Subcutaneous abdominal adipose tissue (tissue), 5 donors: ENCODE measurements around the gene TSC22D3.
A peak's percentile ranks its signal among the peaks of the same experiment; 100 is the strongest.

ENCODE experiments used
- H3K27ac ChIP-seq: one replicate; pipeline ENCODE4 v1.7.0; 2013; ENCODE audit warnings: low read depth, mild to moderate bottlenecking, inconsistent platforms, low read length, moderate library complexity
- H3K27me3 ChIP-seq, 5 donors: one replicate each; pipeline ENCODE4 v1.7.0; 2013; ENCODE audit warnings: low read length in 5 of 5, inconsistent platforms in 1 of 5; ENCODE audit not compliant: control insufficient read depth in 5 of 5, insufficient read depth in 4 of 5
- H3K36me3 ChIP-seq, 5 donors: one replicate each; pipeline ENCODE4 v1.7.0; 2013; ENCODE audit warnings: low read length in 5 of 5; ENCODE audit not compliant: control insufficient read depth in 5 of 5, insufficient read depth in 5 of 5
- H3K4me1 ChIP-seq, 5 donors: one replicate each; pipeline ENCODE4 v1.7.0; 2013; ENCODE audit warnings: low read length in 5 of 5, mild to moderate bottlenecking in 3 of 5, moderate library complexity in 1 of 5; ENCODE audit not compliant: control insufficient read depth in 5 of 5, insufficient read depth in 5 of 5
- H3K4me3 ChIP-seq, 5 donors: one replicate each; pipeline ENCODE4 v1.7.0; 2013; ENCODE audit warnings: low read length in 5 of 5, low read depth in 1 of 5
- H3K9ac ChIP-seq, 5 donors: one replicate each; pipeline ENCODE4 v1.7.0; 2013; ENCODE audit warnings: low read length in 5 of 5, mild to moderate bottlenecking in 4 of 5, moderate library complexity in 3 of 5
- H3K9me3 ChIP-seq, 5 donors: one replicate each; pipeline ENCODE4 v1.7.0; 2013; ENCODE audit warnings: low read length in 5 of 5; ENCODE audit not compliant: control insufficient read depth in 5 of 5
- donor health status: healthy.
- donor health status: healthy.
- donor health status: healthy.
- donor health status: healthy.
- donor health status: healthy.

The TSC22D3 gene

GRCh38 chrX:107763647-107764046, 11.9 kb downstream of the TSC22D3 start:
- Histone ChIP-seq H3K9me3 (no peaks in the 10 kb centered on the region), H3K4me1 (peaks cover 0 to 13% (median 4%) of the 10 kb centered on the region in 5 donors), H3K4me3 (no peak overlapping the region), H3K27me3 (peaks cover 0 to 19% (median 7%) of the 10 kb centered on the region in 5 donors), H3K27ac (no peak overlapping the region), H3K9ac (no peak overlapping the region), H3K36me3 (peaks cover 0 to 2% (median 0%) of the 10 kb centered on the region in 5 donors)

DNA sequence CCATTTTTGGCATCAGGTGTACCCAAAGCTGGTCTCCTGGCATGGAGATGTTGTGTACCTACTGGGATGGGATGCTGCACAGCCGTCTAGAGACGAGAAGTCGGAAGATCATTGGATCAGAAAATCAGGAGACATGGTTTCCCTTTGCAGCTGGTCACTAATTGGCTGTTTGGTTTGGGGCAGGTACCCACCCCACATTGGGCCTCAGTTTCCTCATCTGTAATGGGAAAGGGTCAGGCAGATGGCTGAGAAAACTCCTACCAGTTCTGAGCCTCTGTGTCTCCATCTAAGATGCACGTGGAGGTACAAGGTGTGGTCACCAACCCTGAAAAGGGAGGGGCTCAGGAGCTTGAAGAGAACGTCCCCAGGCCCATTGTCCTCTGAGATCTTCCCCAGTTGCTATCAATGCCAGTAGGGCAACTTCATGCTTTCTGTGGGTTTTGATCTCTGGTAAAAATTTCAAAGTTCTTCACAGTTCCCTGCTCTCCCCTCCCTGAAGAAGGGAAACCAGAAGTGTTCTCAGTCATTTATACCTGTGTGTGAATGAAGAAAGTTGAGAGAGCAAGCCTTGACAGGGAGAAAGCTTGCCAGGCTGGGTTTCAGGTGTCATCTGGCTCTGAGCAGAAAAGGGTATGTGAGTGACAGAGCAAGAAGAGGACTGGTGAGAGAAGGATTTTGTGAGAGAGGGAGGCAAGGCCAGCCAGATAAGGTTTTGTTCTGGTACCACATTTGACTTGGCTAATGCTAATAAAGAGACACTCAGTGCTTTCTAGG, 15.1 kb downstream of the TSC22D3 start:
- H3K27me3 ChIP-seq: peaks cover 0 to 18% (median 9%) of the 10 kb centered on the region in 5 donors
- peaks cover 0 to 12% (median 6%) of the 10 kb centered on the region in 5 donors for H3K4me1 ChIP-seq
- H3K9me3 ChIP-seq: no peaks in the 10 kb centered on the region
- no peak overlapping the region for H3K4me3 ChIP-seq
- H3K9ac ChIP-seq: peak overlapping the region in 1 of 5 donors; percentile 8
- H3K36me3 ChIP-seq: peaks cover 0 to 2% (median 0%) of the 10 kb centered on the region in 5 donors
- H3K27ac ChIP-seq: no peak overlapping the region

GRCh38 chrX:107758231-107758766, 17.3 kb downstream of the TSC22D3 start:
- Histone ChIP-seq H3K27ac (no peak overlapping the region), H3K9ac (no peak overlapping the region), H3K27me3 (peaks cover 0 to 10% (median 7%) of the 10 kb centered on the region in 5 donors), H3K4me3 (no peak overlapping the region), H3K36me3 (no peaks in the 10 kb centered on the region), H3K9me3 (no peaks in the 10 kb centered on the region), H3K4me1 (peaks cover 0 to 16% (median 10%) of the 10 kb centered on the region in 5 donors)

DNA sequence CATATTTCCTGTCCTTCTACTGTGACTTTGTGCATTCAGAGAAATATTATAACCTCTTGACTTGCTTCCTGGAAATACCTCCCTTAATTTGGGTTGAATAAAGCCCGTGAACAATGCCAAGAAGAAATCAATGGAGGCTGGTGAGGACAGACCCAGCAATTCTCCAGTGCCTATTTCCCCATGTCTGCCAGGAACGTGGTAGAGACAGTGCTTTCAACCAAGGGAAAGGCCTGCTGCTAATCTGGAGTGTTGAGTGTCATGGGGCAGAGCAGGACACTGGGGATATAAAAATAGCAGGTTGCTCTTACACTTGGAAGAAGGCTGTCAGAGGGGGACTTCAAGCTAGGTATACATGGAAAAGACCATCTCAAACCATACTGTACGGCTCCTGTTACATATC, 19.9 kb downstream of the TSC22D3 start:
- H3K9ac ChIP-seq: no peak overlapping the region
- H3K4me3 ChIP-seq: no peak overlapping the region
- H3K4me1 ChIP-seq: peaks cover 0 to 37% (median 19%) of the 10 kb centered on the region in 5 donors
- H3K36me3 ChIP-seq: no peaks in the 10 kb centered on the region
- H3K27me3 ChIP-seq: peaks cover 0 to 12% (median 5%) of the 10 kb centered on the region in 5 donors
- H3K27ac ChIP-seq: no peak overlapping the region
- no peaks in the 10 kb centered on the region for H3K9me3 ChIP-seq

GRCh38 chrX:107753187-107753586, 22.4 kb downstream of the TSC22D3 start:
- H3K9ac ChIP-seq: no peak overlapping the region
- no peak overlapping the region for H3K27ac ChIP-seq
- peaks cover 0 to 26% (median 6%) of the 10 kb centered on the region in 5 donors for H3K27me3 ChIP-seq
- H3K36me3 ChIP-seq: no peaks in the 10 kb centered on the region
- peaks cover 0 to 48% (median 23%) of the 10 kb centered on the region in 5 donors for H3K4me1 ChIP-seq
- no peaks in the 10 kb centered on the region for H3K9me3 ChIP-seq
- no peak overlapping the region for H3K4me3 ChIP-seq

DNA sequence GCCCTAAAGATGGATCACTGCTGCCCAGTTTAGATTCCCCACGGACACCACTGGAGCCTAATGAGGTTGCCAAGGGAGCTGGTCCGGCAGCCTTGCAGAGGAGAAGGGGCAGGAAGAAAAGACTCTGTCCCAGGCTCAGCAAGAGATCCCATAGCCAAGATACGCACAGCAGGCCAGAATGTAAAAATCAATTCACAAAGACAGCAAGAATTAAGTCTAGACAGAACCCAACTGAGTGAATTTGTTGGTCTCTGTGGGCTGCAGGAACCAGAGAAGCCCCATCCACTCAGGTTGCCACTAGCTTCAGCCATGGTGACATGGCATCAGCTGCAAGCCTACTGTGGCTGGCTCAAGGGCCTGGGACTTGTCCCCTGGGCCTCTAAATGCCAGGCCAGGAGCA, 22.9 kb downstream of the TSC22D3 start:
- Histone ChIP-seq H3K27ac (no peak overlapping the region), H3K4me3 (no peak overlapping the region), H3K4me1 (peaks cover 0 to 53% (median 26%) of the 10 kb centered on the region in 5 donors), H3K27me3 (peaks cover 0 to 27% (median 6%) of the 10 kb centered on the region in 5 donors), H3K9ac (no peak overlapping the region), H3K36me3 (no peaks in the 10 kb centered on the region), H3K9me3 (no peaks in the 10 kb centered on the region)

GRCh38 chrX:107752043-107752442, 23.5 kb downstream of the TSC22D3 start:
- Histone ChIP-seq H3K27ac (no peak overlapping the region), H3K4me3 (no peak overlapping the region), H3K36me3 (no peaks in the 10 kb centered on the region), H3K27me3 (peaks cover 0 to 27% (median 5%) of the 10 kb centered on the region in 5 donors), H3K9ac (no peak overlapping the region), H3K4me1 (peaks cover 0 to 58% (median 33%) of the 10 kb centered on the region in 5 donors), H3K9me3 (no peaks in the 10 kb centered on the region)

DNA sequence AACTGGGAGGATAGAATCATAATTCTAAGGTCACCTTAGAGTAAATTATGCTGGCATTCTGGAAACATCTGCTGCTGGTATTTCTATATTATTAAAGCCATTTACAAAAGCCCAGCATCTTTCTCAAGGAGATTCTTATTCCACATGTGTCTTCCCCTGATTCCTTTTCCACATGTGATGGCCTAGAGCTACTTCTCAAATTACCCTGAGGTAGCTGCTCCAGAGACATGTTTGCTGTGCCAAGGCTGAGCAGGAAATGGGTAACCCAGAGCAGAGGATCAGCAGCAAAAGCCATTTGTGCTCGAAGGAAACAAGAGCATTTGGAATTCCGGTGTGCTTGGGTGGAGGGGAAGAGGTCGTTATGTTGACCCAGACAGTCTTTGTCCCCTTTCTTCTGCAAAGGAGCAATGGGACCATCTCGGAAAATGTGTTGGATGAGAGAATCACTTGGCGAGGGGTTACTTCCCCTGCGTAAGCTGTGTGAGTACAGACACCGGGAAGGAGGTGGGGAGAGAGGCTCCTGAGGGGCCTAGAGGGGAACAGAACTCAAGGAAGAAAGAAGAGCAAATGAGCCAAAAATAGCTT, 24.6 kb downstream of the TSC22D3 start:
- no peak overlapping the region for H3K4me3 ChIP-seq
- no peak overlapping the region for H3K27ac ChIP-seq
- H3K9me3 ChIP-seq: no peaks in the 10 kb centered on the region
- H3K36me3 ChIP-seq: no peaks in the 10 kb centered on the region
- H3K9ac ChIP-seq: no peak overlapping the region
- H3K27me3 ChIP-seq: peaks cover 0 to 21% (median 3%) of the 10 kb centered on the region in 5 donors
- H3K4me1 ChIP-seq: peaks cover 0 to 56% (median 35%) of the 10 kb centered on the region in 5 donors

- no peaks in the 10 kb centered on the region for H3K36me3 ChIP-seq
- H3K9ac ChIP-seq: no peak overlapping the region
- peaks cover 0 to 21% (median 3%) of the 10 kb centered on the region in 5 donors for H3K27me3 ChIP-seq
- no peaks in the 10 kb centered on the region for H3K9me3 ChIP-seq
- no peak overlapping the region for H3K4me3 ChIP-seq
- peaks cover 0 to 53% (median 33%) of the 10 kb centered on the region in 5 donors for H3K4me1 ChIP-seq
- H3K27ac ChIP-seq: no peak overlapping the region
These were observed 25.3 kb downstream of the TSC22D3 start for GRCh38 chrX:107750263-107750662.

DNA sequence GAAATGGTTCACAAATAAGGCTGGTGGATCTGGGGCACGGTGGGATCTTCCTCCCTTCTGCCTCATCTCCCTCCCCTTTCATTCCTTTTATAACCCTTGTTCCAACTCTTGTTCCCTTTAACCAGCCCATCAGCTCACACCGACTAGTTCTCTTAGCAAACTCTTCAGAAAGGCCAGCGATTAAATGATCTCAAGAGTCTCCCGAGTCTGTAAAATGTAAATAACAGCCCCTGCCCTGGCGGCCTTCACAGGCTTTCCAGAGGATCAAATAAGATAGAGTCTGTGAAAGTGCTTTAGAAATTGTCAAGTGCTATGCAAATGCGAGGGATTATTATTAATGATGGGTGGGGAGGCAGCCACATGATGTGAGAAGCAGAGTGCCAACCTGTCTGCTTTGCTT, 27.1 kb downstream of the TSC22D3 start:
- Histone ChIP-seq H3K4me3 (no peak overlapping the region), H3K9me3 (no peaks in the 10 kb centered on the region), H3K27ac (no peak overlapping the region), H3K36me3 (no peaks in the 10 kb centered on the region), H3K27me3 (peaks cover 0 to 21% (median 5%) of the 10 kb centered on the region in 5 donors), H3K9ac (no peak overlapping the region), H3K4me1 (peaks cover 0 to 49% (median 33%) of the 10 kb centered on the region in 5 donors)
